ES-I3 (cell line): Measurements from ENCODE around the gene BRINP1.

Source experiments
- H3K36me3 ChIP-seq: 2 replicates; pipeline ENCODE4 v1.6.1; 2013; ENCODE audit warnings: mild to moderate bottlenecking, low read length, control low read depth, moderate library complexity; ENCODE audit not compliant: insufficient read depth
- H3K4me1 ChIP-seq: 2 replicates; pipeline ENCODE4 v1.6.1; 2013; ENCODE audit warnings: mild to moderate bottlenecking, control low read depth, low read length; ENCODE audit not compliant: insufficient read depth
- H3K9ac ChIP-seq: 2 replicates; pipeline ENCODE4 v1.6.1; 2013; ENCODE audit warnings: low read depth, mild to moderate bottlenecking, low read length, moderate library complexity
- H3K9me3 ChIP-seq: 2 replicates; pipeline ENCODE4 v1.6.1; 2013; ENCODE audit warnings: mild to moderate bottlenecking, low read length, moderate library complexity; ENCODE audit not compliant: control insufficient read depth, insufficient read depth

Gene BRINP1

DNA sequence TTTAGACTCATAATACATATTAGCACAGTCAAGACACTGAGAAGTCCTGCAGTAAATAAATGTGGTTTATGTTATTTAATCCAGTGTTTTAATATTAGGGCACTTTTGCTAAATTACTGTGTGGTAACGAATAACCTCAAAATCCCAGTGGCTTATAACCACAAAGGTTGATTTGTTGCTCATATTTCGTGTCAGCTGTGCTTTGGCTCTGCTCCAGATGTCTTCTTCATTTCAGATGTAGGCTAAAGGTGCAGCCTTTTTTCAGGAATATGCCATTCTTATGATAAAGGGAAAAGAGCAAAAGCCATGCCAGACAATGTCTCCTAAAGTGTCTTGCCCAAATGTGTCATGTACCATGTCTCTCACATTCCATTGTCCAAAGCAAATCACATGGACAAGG, 144.8 kb downstream of the BRINP1 start:
- H3K36me3 ChIP-seq = no peaks in the 10 kb centered on the region
- no peaks in the 10 kb centered on the region for H3K4me1 ChIP-seq
- H3K9ac ChIP-seq = no peak overlapping the region
- no peaks in the 10 kb centered on the region for H3K9me3 ChIP-seq

DNA sequence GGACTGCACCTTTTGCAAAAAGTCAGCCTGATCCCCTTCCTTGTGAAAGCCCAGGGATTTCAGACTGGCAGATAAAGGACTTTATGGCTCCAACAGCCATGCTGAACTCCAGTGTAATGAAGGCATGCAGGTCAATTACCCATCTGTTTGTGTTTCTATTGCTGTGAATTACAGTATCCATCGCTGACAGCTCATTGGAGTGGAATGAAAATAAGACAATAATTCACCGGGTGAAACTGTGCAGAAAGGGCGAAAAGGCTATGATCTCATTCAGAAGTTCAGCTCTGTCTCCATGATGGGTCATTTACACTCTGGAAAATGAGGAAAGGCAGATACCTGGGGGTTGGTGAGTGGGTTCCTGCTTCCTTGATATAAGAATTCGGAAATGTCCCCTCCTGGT, 148.0 kb downstream of the BRINP1 start:
- Histone ChIP-seq H3K9ac (no peak overlapping the region), H3K9me3 (no peaks in the 10 kb centered on the region), H3K4me1 (no peaks in the 10 kb centered on the region), H3K36me3 (no peaks in the 10 kb centered on the region)

DNA sequence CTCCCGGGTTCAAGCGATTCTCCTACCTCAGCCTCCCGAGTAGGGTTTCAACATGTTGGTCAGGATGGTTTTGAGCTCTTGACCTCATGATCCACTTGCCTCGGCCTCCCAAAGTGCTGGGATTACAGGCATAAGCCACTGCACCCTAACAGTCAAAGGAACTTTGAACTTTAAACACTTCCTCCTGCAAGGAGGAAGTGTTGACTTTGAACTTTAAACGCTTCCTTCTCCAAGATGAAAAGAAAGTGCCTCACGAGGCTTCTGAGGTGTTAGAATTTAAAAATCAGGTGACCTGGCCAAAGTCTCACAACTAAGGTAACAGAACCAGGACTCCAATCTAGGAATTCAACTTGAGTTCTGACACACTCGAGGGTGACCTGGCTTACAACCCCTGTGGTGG, 150.9 kb downstream of the BRINP1 start:
- H3K9ac ChIP-seq = no peak overlapping the region
- H3K36me3 ChIP-seq = no peaks in the 10 kb centered on the region
- H3K9me3 ChIP-seq = no peaks in the 10 kb centered on the region
- no peaks in the 10 kb centered on the region for H3K4me1 ChIP-seq

DNA sequence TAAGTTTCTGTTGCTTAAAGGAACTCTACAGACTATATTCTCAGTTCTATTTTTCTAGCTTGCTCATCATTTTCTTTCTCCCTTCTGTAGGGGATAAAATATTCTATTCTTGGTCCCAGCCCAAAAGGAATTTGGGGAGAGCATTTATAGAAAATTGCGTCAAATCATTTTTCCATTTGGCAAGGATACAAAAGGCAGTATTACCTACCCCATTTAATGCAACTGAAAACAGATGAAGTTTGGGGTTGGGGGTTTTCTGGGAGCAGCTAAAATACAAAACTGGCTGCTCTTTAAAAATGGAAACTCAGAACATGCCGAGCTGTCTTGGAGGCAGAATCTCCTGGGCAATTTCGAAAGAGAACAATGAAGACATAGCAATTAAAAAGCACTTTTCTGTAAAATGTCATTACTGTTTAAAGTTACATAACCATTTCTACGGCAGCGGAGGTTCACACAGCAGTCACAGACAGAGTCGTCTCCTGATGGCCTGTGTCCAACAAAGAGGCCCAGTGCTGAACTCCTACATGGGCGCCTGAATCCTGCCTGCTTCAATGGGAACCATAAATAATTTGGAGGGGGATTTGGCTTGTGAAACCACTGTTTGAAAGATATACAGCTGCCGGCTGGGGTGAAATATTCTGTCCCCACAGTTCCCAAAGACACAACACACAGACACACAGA, 152.4 kb downstream of the BRINP1 start:
- no peaks in the 10 kb centered on the region for H3K36me3 ChIP-seq
- no peaks in the 10 kb centered on the region for H3K9me3 ChIP-seq
- no peaks in the 10 kb centered on the region for H3K4me1 ChIP-seq
- no peak overlapping the region for H3K9ac ChIP-seq

DNA sequence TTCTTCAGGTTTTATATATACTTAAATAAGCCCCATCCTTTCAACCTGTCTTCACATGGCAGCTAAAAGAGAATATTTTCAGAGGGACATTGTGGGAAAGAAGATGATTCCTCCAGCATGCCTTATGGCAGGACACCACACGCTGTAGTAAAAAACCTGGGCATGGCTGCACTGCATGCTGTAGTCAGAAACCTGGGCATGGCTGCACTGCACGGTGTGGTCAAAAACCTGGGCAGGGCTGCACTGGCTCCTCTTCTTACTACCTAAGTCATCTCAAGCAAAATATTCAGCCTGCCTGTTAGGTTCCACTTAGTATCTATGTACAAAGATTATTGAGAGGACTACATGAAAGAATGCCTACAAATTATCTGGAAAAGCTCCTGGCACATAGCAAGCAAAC, 153.6 kb downstream of the BRINP1 start:
- no peaks in the 10 kb centered on the region for H3K4me1 ChIP-seq
- no peaks in the 10 kb centered on the region for H3K9me3 ChIP-seq
- no peak overlapping the region for H3K9ac ChIP-seq
- no peaks in the 10 kb centered on the region for H3K36me3 ChIP-seq

DNA sequence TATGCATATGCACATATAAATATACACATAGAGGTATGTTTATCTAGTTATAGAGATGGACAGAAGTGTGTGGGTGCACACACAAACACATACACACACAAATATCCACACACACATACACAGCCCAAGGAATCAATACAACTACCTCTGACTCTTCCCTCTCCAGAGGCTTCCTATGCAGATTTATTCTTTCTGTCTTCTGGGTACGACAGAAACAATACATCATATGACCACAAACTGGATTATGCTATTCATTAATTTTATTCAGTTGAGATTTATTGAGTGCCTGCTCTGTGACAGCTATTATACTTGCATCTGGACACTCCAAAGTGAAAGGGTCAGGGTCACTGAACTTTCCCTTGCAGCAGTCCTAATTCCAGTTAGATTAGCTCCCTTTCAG, 155.8 kb downstream of the BRINP1 start:
- Histone ChIP-seq H3K36me3 (no peaks in the 10 kb centered on the region), H3K9me3 (no peaks in the 10 kb centered on the region), H3K4me1 (no peaks in the 10 kb centered on the region), H3K9ac (no peak overlapping the region)

DNA sequence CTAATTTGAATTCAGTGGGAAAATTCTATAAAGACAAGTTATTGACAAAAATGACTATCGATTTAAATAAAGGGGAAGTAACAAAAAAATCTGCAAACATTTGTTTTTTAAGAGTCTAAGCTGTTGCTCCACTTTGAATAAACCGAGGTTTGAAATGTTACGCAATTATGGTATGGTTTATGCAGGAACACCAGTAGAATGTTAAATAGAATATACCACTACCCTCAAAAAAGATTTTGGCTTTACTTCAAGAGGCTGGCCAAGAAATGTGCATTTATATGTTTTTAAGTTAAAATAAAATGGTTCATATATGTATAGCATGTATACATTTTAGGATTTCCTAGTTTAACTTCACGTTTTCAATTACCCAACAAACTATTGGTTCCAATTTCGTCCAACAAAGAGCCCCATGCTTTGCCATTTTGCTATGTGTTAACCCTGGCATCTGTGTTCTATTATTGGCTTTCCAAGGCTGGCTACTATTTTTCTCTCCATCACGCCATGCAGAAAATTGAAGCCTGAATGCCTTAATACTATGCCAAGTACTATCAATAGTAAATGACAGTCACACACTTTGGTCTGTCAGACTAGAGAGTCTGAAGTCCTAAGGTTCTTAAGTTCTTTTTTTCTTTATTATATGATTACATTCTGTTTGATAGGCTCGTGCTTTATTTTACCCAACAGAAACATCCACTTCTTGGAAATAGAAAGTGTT, 171.2 kb downstream of the BRINP1 start:
- no peaks in the 10 kb centered on the region for H3K9me3 ChIP-seq
- H3K9ac ChIP-seq = no peak overlapping the region
- peaks cover 7% of the 10 kb centered on the region; the same call in 1 of the 2 replicates for H3K4me1 ChIP-seq
- no peaks in the 10 kb centered on the region for H3K36me3 ChIP-seq

DNA sequence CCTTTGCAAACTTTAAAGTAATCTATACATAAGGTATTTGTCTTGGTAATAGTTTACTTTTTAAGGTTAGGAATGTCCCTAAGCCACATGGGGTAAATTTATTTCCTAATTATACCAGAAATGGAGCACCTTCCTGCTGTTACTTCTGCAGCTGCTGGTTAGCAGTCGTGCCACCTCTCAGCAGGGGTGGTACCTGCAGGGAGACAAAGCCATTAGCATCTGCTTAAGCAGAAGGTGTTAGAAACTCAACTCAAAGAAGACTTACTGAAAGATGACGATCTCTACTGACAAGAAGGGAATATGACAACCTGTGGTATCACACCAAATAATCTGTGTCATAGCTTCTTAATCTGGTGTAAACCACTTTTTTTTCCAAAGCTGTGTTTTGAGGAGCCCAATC, 173.7 kb downstream of the BRINP1 start:
- H3K4me1 ChIP-seq = peaks cover 7% of the 10 kb centered on the region; the same call in 1 of the 2 replicates
- no peaks in the 10 kb centered on the region for H3K36me3 ChIP-seq
- H3K9ac ChIP-seq = no peak overlapping the region
- no peaks in the 10 kb centered on the region for H3K9me3 ChIP-seq

DNA sequence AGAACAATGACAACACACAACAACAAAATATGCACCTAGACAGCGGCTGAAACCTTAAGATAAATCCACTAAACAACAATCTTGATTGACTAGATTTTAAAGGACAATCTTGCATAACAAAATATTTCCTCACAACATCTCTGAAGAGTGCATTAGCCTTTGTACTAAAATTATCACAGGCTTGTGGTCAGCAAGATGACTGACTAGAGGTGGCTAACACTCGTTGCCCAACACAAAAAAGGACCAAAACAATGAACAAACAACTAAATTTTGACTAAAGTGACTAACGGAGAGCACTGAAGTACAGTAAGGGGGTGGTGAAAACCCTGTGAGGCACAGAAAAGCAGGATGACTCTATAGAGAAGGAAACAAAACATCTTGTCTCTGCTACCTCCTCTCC, 183.9 kb downstream of the BRINP1 start:
- Histone ChIP-seq H3K4me1 (peaks cover 7% of the 10 kb centered on the region; the same call in 1 of the 2 replicates), H3K9me3 (no peaks in the 10 kb centered on the region), H3K9ac (no peak overlapping the region), H3K36me3 (no peaks in the 10 kb centered on the region)

DNA sequence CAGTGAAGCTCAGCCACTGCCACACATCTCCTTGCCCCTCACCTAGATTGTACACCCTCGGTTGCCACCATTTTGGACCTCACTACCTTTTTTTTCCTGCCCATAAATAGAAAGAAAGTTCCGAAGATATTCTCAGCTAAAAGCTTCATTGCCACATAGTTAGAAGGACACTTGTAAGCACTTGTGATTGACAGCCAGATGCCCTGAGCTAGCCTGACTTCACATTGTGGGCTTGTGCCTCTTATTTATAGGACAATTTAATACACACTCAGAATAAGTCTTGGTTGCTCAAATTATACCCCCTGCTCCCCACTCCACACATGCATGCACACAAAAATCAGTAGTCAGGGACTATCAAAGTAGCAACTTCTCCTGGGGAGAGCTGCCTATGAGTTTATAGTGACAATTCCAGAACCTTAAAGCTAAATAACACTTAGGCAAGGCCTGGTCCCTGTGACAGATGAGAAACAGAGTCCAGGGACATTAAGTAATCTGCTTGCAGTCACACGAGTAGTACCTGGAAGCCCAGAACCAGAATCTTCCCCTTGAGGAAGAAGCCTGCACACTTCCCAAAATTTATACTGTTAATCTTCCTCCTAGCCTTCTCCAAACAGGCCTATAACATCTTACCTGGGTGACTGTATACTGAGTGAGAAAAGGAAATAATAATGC, 184.8 kb downstream of the BRINP1 start:
- no peaks in the 10 kb centered on the region for H3K36me3 ChIP-seq

DNA sequence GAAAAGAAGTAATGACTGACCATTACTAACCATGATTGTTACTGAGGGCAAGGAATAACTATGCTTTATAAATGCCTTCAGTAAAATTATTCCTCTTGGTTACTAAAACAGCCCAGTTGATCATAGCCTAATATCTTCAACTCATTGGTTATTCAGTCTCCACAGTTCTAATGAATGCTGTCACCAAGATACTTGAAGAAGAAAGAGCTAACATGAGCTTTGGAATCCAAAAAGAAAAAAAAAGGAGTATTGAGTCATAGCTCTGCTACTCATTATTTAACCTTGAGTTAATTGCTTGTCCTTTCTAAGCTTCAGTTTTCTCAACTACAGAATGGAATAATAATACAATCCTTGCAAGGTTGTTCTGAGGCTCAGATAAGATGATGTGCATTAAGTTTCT, 187.7 kb downstream of the BRINP1 start:
- H3K9ac ChIP-seq = no peak overlapping the region
- H3K9me3 ChIP-seq = no peaks in the 10 kb centered on the region
- H3K4me1 ChIP-seq = peaks cover 7% of the 10 kb centered on the region

More for the DNA sequence above, 184.8 kb downstream of the BRINP1 start:
- H3K9me3 ChIP-seq = no peaks in the 10 kb centered on the region
- H3K4me1 ChIP-seq = peaks cover 7% of the 10 kb centered on the region; the same call in 1 of the 2 replicates
- H3K9ac ChIP-seq = no peak overlapping the region

DNA sequence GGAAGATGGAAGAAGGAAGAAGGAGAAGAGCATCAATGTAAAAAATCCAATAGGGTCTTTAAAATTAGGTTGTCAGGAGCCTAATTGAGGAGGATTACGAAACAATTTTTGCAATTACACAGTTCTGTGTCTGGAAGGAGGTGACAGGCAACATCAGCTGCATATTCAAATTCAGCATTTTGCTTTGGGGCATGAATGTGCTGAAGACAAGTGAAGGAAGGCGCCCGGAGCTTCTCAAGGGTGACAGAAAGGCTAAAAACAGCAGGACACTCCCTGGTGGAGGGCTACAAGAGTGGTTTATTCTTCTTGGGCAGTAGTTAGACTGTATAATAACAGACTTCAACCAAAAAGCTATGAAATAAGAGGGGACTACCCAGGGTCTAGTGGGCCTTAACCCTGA, 188.3 kb downstream of the BRINP1 start:
- no peaks in the 10 kb centered on the region for H3K36me3 ChIP-seq
- peaks cover 7% of the 10 kb centered on the region for H3K4me1 ChIP-seq
- H3K9me3 ChIP-seq = no peaks in the 10 kb centered on the region
- H3K9ac ChIP-seq = no peak overlapping the region

More for the DNA sequence above, 187.7 kb downstream of the BRINP1 start:
- H3K36me3 ChIP-seq = no peaks in the 10 kb centered on the region

DNA sequence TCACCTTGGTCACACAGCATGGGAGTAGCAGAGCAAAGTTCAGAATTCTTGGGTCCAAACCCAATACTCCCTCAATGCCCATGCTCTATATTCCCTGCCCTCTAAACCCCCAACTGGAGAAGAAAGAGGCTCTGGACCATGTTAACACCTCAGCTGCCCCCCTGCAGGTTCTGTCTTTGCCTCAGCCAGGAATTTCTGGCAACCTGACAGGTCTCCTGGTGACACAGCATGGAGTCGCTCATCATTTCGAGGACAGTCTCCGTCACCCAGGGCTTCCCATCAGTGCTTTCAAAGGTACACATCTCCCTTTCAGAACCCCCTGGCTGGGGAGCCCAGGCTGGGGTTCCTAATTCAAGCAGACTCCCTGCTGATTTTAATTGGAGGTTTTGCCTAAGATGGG, 189.5 kb downstream of the BRINP1 start:
- Histone ChIP-seq H3K36me3 (no peaks in the 10 kb centered on the region), H3K9ac (no peak overlapping the region), H3K4me1 (peaks cover 7% of the 10 kb centered on the region), H3K9me3 (no peaks in the 10 kb centered on the region)

DNA sequence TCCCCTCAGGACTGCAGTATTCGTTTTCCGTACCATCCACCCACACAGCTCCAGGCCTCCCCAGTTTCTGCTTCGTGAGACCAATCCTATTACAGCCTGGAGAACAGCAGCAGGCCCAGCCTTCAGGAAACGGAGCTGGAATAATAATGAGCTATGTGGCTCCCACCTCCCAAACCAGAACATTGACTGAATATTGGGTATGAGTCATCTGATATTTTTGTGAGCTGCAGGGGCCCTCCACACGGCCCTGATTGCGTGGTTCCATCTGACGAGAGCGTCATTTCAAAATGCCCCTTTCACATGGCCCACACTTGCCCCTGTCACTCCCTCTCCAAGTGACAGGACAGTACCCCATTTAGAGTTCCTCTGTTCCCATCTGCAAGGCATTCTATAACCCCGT, 192.0 kb downstream of the BRINP1 start:
- H3K36me3 ChIP-seq = no peaks in the 10 kb centered on the region
- H3K9ac ChIP-seq = no peak overlapping the region
- no peaks in the 10 kb centered on the region for H3K9me3 ChIP-seq
- peaks cover 7% of the 10 kb centered on the region for H3K4me1 ChIP-seq

DNA sequence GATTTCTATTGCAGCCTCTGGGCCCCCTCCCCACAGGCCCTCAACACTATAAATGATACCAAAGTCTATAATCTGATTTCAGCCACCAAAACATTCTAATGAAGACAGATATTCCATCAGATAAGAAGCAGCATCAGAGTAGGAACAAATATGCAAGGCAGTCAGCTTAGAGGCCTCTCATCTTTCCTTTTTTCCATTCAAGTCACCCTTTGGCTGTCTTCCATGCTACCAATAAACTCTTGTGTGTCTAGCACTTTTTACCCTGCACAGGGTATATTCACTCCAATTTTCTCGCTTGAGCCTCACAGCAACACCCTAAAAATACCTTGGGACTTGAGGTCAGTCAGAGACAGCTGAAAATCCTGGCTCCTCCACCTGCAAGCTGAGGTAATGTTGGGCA, 193.7 kb downstream of the BRINP1 start:
- Histone ChIP-seq H3K4me1 (no peaks in the 10 kb centered on the region; the same call in none of the 2 replicates), H3K36me3 (no peaks in the 10 kb centered on the region), H3K9ac (no peak overlapping the region), H3K9me3 (no peaks in the 10 kb centered on the region)
